ENCODE measurements around the gene ASCL2.
"Not testable (repeated sequence)": the region's sequence is repeated elsewhere in the genome, so short reads cannot be mapped to it uniquely, and the experiment has no call there.

Gene ASCL2

DNA sequence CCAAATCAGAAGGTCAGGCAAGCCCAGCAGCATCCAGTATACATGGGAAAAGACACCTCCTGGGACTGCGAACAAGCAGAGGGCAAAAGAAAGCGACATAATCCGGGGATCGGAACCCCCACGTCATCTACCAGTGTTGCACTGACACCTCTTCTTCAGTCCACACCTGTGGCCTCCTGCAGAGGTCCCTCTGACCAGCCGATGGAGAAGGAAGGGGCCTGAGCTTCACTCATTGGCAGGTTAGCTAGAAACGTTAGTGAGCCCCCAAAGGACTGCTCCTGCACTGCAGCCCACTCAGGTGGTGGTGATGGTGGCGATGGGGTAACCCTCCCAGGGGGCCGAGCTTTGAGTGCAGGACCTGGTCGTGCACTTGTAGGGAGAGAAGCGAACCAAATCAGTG, 22.1 kb downstream of the ASCL2 start:
- Histone ChIP-seq H3K4me3 (ENCODE audit: insufficient read depth, low read depth, low read length) (no peak overlapping the region), H3K27me3 (ENCODE audit: control insufficient read depth, insufficient read depth, low read length, poor library complexity, severe bottlenecking) (no peaks in the 10 kb centered on the region), H3K36me3 (ENCODE audit: control insufficient read depth, insufficient read depth, low read length) (no peaks in the 10 kb centered on the region), H3K9me3 (ENCODE audit: control insufficient read depth, low read length) (no peaks in the 10 kb centered on the region), H3K4me1 (ENCODE audit: control insufficient read depth, insufficient read depth, low read length) (peaks cover 6% of the 10 kb centered on the region), H3K27ac (ENCODE audit: insufficient read depth, low read depth, low read length, poor library complexity, severe bottlenecking) (no peak overlapping the region)
- WGBS, 2 experiments: 92% methylated on average over 11 of the region's 11 CpGs

- Histone ChIP-seq H3K27ac (ENCODE audit: insufficient read depth, low read depth, low read length, poor library complexity, severe bottlenecking) (no peak overlapping the region), H3K4me3 (ENCODE audit: insufficient read depth, low read depth, low read length) (no peak overlapping the region), H3K27me3 (ENCODE audit: control insufficient read depth, insufficient read depth, low read length, poor library complexity, severe bottlenecking) (no peaks in the 10 kb centered on the region), H3K4me1 (ENCODE audit: control insufficient read depth, insufficient read depth, low read length) (peaks cover 6% of the 10 kb centered on the region), H3K9me3 (ENCODE audit: control insufficient read depth, low read length) (no peaks in the 10 kb centered on the region), H3K36me3 (ENCODE audit: control insufficient read depth, insufficient read depth, low read length) (no peaks in the 10 kb centered on the region)
- 87 to 93% methylated on average over 7 of the region's 7 CpGs for WGBS, 2 experiments
These were observed 22.9 kb downstream of the ASCL2 start for GRCh38 chr11:2247496-2247895.

GRCh38 chr11:2240834-2241233, 29.6 kb downstream of the ASCL2 start:
- 83 to 85% methylated on average over 3 of the region's 3 CpGs for WGBS, 2 experiments
- Histone ChIP-seq H3K27me3 (ENCODE audit: control insufficient read depth, insufficient read depth, low read length, poor library complexity, severe bottlenecking) (no peaks in the 10 kb centered on the region), H3K4me3 (ENCODE audit: insufficient read depth, low read depth, low read length) (no peak overlapping the region), H3K9me3 (ENCODE audit: control insufficient read depth, low read length) (no peaks in the 10 kb centered on the region), H3K4me1 (ENCODE audit: control insufficient read depth, insufficient read depth, low read length) (peaks cover 2% of the 10 kb centered on the region), H3K36me3 (ENCODE audit: control insufficient read depth, insufficient read depth, low read length) (no peaks in the 10 kb centered on the region), H3K27ac (ENCODE audit: insufficient read depth, low read depth, low read length, poor library complexity, severe bottlenecking) (no peak overlapping the region)

GRCh38 chr11:2237457-2238238, 32.7 kb downstream of the ASCL2 start:
- 92 to 94% methylated on average over 22 of the region's 22 CpGs for WGBS, 2 experiments
- Histone ChIP-seq H3K9me3 (ENCODE audit: control insufficient read depth, low read length) (no peaks in the 10 kb centered on the region), H3K27me3 (ENCODE audit: control insufficient read depth, insufficient read depth, low read length, poor library complexity, severe bottlenecking) (no peaks in the 10 kb centered on the region), H3K4me1 (ENCODE audit: control insufficient read depth, insufficient read depth, low read length) (peaks cover 16% of the 10 kb centered on the region), H3K4me3 (ENCODE audit: insufficient read depth, low read depth, low read length) (no peak overlapping the region), H3K27ac (ENCODE audit: insufficient read depth, low read depth, low read length, poor library complexity, severe bottlenecking) (no peak overlapping the region), H3K36me3 (ENCODE audit: control insufficient read depth, insufficient read depth, low read length) (no peaks in the 10 kb centered on the region)

DNA sequence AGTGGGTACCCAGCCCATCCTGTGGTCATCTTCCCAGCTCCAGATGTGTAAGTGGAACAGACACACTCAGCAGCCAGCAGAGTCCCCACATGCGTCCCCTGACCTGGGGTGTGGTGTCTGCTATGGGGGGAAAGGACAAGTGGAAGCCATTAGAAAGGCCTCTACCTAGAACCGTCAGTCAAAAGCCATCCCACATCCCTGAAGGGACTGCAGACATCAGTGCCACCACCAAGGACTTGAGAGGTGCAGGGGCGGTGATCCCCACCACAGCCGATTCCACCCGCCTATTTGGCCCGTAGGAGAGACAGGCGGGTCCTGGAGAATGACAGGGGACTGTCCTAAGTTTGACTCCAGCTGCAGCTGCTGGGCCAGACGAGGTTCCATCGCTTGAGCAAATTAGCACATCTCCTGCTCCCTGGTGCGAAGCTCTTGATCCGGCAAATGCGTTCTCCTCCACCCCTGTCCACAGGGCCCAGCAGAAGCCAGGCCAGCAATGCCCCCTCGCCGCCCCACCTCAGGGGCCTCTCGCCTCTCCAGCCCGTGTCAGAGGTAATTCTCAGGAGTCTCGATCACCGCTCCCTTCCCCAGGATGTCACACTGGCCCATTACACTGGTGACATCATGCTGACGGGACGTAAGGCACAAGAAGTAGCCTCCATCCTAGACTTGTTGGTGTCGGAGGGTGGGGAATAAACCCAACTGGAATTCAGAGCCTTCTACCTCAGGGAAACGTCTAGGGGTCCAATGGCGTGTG, 33.8 kb downstream of the ASCL2 start:
- WGBS, 2 experiments: 93 to 94% methylated on average over 23 of the region's 23 CpGs
- H3K9me3 ChIP-seq (ENCODE audit: control insufficient read depth, low read length); H3K27me3 ChIP-seq (ENCODE audit: control insufficient read depth, insufficient read depth, low read length, poor library complexity, severe bottlenecking); H3K27ac ChIP-seq (ENCODE audit: insufficient read depth, low read depth, low read length, poor library complexity, severe bottlenecking); H3K4me3 ChIP-seq (ENCODE audit: insufficient read depth, low read depth, low read length); H3K36me3 ChIP-seq (ENCODE audit: control insufficient read depth, insufficient read depth, low read length): not testable (repeated sequence)
- peaks cover 16% of the 10 kb centered on the region for H3K4me1 ChIP-seq (ENCODE audit: control insufficient read depth, insufficient read depth, low read length)

- Histone ChIP-seq H3K27me3 (ENCODE audit: control insufficient read depth, insufficient read depth, low read length, poor library complexity, severe bottlenecking) (no peaks in the 10 kb centered on the region), H3K9me3 (ENCODE audit: control insufficient read depth, low read length) (no peaks in the 10 kb centered on the region), H3K4me1 (ENCODE audit: control insufficient read depth, insufficient read depth, low read length) (peaks cover 16% of the 10 kb centered on the region), H3K4me3 (ENCODE audit: insufficient read depth, low read depth, low read length) (no peak overlapping the region), H3K27ac (ENCODE audit: insufficient read depth, low read depth, low read length, poor library complexity, severe bottlenecking) (no peak overlapping the region), H3K36me3 (ENCODE audit: control insufficient read depth, insufficient read depth, low read length) (no peaks in the 10 kb centered on the region)
- WGBS, 2 experiments: 75 to 79% methylated on average over 14 of the region's 14 CpGs
These were observed 34.6 kb downstream of the ASCL2 start for GRCh38 chr11:2235588-2236326.

- H3K27ac ChIP-seq (ENCODE audit: insufficient read depth, low read depth, low read length, poor library complexity, severe bottlenecking): no peak overlapping the region
- WGBS, 2 experiments: 52 to 53% methylated on average over 10 of the region's 10 CpGs
- peaks cover 16% of the 10 kb centered on the region for H3K4me1 ChIP-seq (ENCODE audit: control insufficient read depth, insufficient read depth, low read length)
- no peaks in the 10 kb centered on the region for H3K27me3 ChIP-seq (ENCODE audit: control insufficient read depth, insufficient read depth, low read length, poor library complexity, severe bottlenecking)
- H3K36me3 ChIP-seq (ENCODE audit: control insufficient read depth, insufficient read depth, low read length): no peaks in the 10 kb centered on the region
- no peak overlapping the region for H3K4me3 ChIP-seq (ENCODE audit: insufficient read depth, low read depth, low read length)
- no peaks in the 10 kb centered on the region for H3K9me3 ChIP-seq (ENCODE audit: control insufficient read depth, low read length)
These were observed 35.4 kb downstream of the ASCL2 start for GRCh38 chr11:2234963-2235362.

DNA sequence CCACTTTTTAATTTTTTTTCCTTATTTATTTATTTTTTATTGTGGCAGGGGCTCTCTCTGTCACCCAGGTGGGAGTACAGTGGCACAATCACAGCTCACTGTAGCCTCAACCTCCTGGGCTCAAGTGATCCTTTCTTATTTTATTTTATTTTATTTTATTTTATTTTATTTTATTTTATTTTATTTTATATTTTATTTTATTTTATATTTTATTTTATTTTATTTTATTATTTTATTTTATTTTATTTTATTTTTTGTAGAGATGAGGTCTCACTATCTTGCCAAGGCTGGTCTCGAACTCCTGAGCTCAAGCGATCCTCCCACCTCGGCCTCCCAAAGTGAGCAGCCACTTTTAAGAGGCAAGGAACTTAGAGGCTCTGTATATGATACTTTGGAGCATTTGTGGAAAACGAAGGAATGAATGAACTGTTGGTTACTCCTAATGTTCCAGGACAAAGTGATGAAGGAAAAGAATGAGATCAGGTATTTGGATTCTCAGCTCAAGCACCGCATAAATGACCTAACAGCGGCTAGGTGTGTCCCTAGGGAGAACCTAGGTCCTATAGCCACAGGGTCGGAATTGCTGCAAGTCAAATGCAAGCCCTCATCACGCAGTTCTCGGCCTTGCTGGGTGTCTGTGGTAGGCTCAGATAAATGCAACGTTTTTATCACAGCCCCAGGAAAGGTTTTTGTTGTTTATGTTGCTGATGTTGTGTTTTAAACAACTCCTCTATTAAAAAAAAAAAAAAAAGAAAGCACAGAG, 36.5 kb downstream of the ASCL2 start:
- Histone ChIP-seq H3K4me1 (ENCODE audit: control insufficient read depth, insufficient read depth, low read length) (peaks cover 16% of the 10 kb centered on the region), H3K36me3 (ENCODE audit: control insufficient read depth, insufficient read depth, low read length) (no peaks in the 10 kb centered on the region), H3K27ac (ENCODE audit: insufficient read depth, low read depth, low read length, poor library complexity, severe bottlenecking) (no peak overlapping the region), H3K27me3 (ENCODE audit: control insufficient read depth, insufficient read depth, low read length, poor library complexity, severe bottlenecking) (no peaks in the 10 kb centered on the region), H3K9me3 (ENCODE audit: control insufficient read depth, low read length) (no peaks in the 10 kb centered on the region), H3K4me3 (ENCODE audit: insufficient read depth, low read depth, low read length) (no peak overlapping the region)
- WGBS, 2 experiments: 91 to 92% methylated on average over 9 to 10 of the region's 10 CpGs

- H3K27me3 ChIP-seq (ENCODE audit: control insufficient read depth, insufficient read depth, low read length, poor library complexity, severe bottlenecking): no peaks in the 10 kb centered on the region
These were observed 40.6 kb downstream of the ASCL2 start for GRCh38 chr11:2229713-2230297.

More at GRCh38 chr11:2229713-2230297, 40.6 kb downstream of the ASCL2 start:
- no peaks in the 10 kb centered on the region for H3K36me3 ChIP-seq (ENCODE audit: control insufficient read depth, insufficient read depth, low read length)
- no peaks in the 10 kb centered on the region for H3K9me3 ChIP-seq (ENCODE audit: control insufficient read depth, low read length)
- H3K27ac ChIP-seq (ENCODE audit: insufficient read depth, low read depth, low read length, poor library complexity, severe bottlenecking): no peak overlapping the region
- H3K4me3 ChIP-seq (ENCODE audit: insufficient read depth, low read depth, low read length): no peak overlapping the region
- H3K4me1 ChIP-seq (ENCODE audit: control insufficient read depth, insufficient read depth, low read length): peaks cover 4% of the 10 kb centered on the region
- 100% methylated on average over 1 of the region's 2 CpGs for WGBS, 2 experiments

Data from ectodermal cell (in vitro differentiated cells).